Cardiac fibroblast (primary cell): ENCODE measurements around the gene AFF1.

Source experiments
- DNase-seq, 2 donors: peaks; one replicate each; pipeline versions ENCODE4 v3.0.0 to v3.0.0-alpha.2; 2010; ENCODE audit warnings: low read depth in 2 of 2
- H3K4me3 ChIP-seq, 2 donors: replicated peaks in 1 of 2; 1 replicate in 1 of 2; 2 replicates in 1 of 2; pipeline ENCODE4 v1.5.1; 2011; ENCODE audit warnings: low read depth in 2 of 2, low read length in 2 of 2, mild to moderate bottlenecking in 2 of 2, moderate library complexity in 1 of 2
- TF ChIP-seq, protein P1 (sequence below): IDR thresholded peaks from one replicate; pipeline ENCODE4 v1.5.1; 2011; ENCODE audit warnings: low read depth, mild to moderate bottlenecking, low read length, inconsistent platforms

AFF1 gene

DNA sequence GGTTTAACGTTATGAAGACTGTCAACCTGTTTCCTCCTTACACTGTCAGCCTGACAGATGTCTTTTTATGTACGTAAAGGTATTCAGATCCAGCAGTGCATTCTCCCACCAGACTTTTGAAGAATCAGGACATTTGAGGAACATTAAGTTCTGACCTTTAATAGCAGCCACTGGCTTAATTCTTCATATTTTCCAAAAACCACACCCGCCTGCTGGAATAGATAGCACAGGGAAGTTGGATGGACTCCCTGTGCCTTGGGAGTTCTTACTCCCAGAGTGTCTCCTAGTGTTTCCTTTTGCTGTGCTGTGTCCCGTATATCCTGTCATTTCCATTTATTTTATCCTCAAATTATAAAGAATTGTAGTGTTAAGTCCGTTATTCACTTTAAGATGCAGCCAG, 94.5 kb downstream of the AFF1 start:
- TF ChIP-seq, protein P1, sequence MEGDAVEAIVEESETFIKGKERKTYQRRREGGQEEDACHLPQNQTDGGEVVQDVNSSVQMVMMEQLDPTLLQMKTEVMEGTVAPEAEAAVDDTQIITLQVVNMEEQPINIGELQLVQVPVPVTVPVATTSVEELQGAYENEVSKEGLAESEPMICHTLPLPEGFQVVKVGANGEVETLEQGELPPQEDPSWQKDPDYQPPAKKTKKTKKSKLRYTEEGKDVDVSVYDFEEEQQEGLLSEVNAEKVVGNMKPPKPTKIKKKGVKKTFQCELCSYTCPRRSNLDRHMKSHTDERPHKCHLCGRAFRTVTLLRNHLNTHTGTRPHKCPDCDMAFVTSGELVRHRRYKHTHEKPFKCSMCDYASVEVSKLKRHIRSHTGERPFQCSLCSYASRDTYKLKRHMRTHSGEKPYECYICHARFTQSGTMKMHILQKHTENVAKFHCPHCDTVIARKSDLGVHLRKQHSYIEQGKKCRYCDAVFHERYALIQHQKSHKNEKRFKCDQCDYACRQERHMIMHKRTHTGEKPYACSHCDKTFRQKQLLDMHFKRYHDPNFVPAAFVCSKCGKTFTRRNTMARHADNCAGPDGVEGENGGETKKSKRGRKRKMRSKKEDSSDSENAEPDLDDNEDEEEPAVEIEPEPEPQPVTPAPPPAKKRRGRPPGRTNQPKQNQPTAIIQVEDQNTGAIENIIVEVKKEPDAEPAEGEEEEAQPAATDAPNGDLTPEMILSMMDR: no peak
- H3K4me3 ChIP-seq: no peak overlapping the region
- peak in 1 of 2 donors; percentile 46 for DNase-seq

DNA sequence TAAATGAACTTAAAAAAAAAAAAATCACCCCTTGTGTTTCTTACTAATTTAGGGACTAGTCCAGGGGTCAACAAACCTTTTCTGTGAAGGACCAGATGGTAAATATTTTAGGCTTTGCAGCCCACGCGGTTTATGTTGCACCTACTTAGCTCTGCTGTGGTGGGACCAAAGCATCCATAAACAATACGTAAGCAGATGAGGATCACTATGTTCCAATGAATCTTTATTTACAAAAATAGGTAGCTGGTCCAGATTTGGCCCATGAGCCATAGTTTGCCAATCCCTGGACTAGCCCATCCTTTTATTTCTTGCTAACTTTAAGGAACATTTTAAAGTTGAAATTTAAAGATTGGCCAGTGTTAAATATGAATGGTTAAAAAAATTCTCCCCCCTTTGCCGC, 95.3 kb downstream of the AFF1 start:
- no peak overlapping the region for H3K4me3 ChIP-seq
- TF ChIP-seq, protein P1: no peak
- peak in 1 of 2 donors; percentile 31 for DNase-seq

DNA sequence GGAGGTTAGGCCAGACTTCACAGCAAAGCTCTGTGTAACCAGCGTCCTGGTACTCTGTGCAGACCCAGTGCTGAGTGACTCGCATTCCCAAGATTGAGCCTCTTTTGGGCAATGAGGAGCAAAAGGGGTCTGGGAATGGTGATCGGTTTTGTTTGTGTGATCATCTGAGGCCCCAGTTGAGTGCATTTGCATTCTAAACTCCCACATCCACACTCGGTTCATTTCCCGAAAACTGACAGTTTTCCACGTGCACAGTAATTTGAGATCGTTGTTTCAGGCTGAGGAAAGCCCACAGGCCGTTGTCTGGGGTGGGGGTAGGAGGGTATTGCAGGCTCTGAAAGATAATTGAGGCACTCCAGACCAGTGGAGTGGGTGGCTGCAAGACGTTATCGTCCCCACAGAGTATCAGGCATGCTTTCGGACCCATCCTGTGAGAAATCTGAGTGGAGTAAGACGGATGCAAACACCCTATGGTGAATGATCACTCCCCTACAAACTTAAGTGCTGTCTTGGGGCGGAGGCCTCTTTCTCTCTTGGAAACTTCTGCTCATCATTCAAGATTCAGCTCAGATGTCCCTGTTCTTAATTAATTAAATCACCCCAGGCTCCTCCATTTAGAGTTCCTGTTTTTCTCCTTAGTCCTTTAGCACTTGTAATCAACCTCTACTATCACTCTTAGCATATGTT, 96.1 kb downstream of the AFF1 start:
- peak; percentile 27 to 71 for DNase-seq

DNA sequence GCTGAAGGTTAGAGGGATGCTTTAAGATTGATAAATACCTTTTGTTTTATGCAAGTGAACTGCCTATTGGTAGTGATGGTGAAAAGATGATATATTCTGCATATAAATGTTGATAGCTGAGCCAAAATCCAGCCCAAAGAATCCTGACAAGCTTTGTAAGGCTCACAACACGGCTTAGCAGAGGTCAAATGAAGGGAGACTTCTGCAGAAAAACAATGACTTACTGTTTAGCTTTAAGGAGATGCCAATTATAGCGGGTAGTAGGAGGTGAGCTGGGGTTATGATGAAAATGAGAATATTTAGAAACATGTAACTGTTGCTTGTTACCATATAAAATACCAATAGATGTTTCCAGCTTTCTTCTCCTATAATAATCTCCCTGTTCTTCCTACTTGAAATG, 97.1 kb downstream of the AFF1 start:
- DNase-seq: peak in 1 of 2 donors; percentile 50
- H3K4me3 ChIP-seq: no peak overlapping the region
- TF ChIP-seq, protein P1: no peak

More for the DNA sequence above, 96.1 kb downstream of the AFF1 start:
- no peak overlapping the region for H3K4me3 ChIP-seq
- TF ChIP-seq, protein P1: no peak

DNA sequence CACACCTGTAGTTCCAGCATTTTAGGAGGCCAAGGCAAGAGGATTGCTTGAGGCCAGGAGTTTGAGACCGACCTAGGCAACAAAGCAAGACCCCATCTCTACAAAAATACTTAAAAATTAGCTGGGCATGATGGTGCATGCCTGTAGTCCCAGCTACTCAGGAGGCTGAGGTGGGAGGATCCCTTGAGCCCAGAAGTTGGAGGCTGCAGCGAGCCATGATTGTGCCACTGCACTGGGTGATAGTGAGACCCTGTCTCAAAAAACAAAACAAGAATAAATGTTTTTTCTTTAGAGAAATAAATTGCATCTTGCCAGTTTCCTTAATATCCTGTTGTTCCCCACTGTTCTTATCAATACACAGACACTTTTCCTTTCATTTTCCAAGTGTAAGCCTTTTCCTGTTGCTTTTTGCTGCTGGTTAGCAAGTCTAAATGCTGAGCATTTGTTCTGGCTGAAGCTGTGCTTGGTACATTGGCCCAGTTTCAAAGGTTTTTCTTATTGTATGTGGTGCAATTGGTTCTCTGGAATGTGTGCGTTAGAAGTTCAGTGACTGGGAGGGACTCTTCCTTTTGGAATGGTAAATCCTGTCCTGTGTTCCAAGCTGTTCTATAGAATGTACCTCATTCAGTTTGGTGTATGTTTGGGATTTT, 98.2 kb downstream of the AFF1 start:
- TF ChIP-seq, protein P1: no peak
- no peak overlapping the region for H3K4me3 ChIP-seq
- peak; percentile 89 to 94 for DNase-seq

DNA sequence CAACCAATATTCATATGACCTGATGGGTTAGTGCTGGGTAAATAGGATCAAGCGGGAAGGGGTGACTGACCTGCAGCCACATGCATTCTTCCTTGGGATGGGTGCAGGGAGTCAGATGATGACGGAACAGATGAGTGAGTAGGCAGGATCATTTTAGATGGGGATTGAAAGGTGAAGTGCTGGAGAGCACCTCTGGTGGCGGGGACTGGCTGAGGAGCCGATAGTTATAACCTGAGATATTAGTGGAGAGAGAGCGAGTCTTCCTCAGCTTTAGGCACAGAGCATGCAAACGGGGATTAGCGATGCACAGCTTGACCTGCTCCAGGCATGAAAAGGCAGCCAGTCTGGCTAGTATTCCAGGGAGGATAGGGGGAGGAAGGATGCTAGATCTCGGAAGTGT, 99.1 kb downstream of the AFF1 start:
- TF ChIP-seq, protein P1: no peak
- DNase-seq: no peak
- H3K4me3 ChIP-seq: no peak overlapping the region

DNA sequence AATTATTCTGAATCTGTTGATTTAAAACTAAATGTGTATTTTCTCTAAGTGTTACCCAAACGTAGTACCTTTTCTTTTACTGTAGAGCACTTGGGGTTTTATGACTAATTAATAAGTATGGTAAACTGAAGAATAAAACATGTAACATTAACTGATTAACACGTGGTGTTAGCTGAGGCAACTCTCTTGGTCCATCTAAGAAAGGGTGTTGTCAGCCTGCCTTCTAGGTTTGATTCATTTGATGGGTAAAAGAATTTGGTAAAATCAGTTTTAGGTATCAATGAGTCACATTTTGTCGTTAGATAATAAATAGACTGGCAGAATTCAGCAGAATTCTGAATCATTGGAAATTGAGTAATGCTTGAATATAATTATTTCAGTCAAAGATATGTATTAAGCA, 99.7 kb downstream of the AFF1 start:
- TF ChIP-seq, protein P1: no peak
- peak in 1 of 2 donors; percentile 23 for DNase-seq
- no peak overlapping the region for H3K4me3 ChIP-seq
